Retinal pigment epithelial cell (primary cell): ENCODE data around the gene KCNK4.
A peak's percentile ranks its signal among the peaks of the same experiment; 100 is the strongest.

Source experiments
- DNase-seq: peaks from one replicate; pipeline ENCODE4 v3.0.0-alpha.2; 2010; ENCODE audit warnings: low read depth
- H3K4me3 ChIP-seq: 2 replicates; pipeline ENCODE4 v1.5.1; 2011; ENCODE audit warnings: mild to moderate bottlenecking, low read length, control low read depth, moderate library complexity
- CTCF ChIP-seq: conservative IDR thresholded peaks from 2 replicates; pipeline ENCODE4 v1.5.1; 2011; ENCODE audit warnings: low read depth, low read length, control low read depth, inconsistent platforms

Gene KCNK4

GRCh38 chr11:64289002-64289564 is 2.0 kb upstream of the KCNK4 start:
- TF ChIP-seq CTCF = no peak
- no peak for DNase-seq
- H3K4me3 ChIP-seq = no peak overlapping the region

- no peak overlapping the region for H3K4me3 ChIP-seq
- TF ChIP-seq CTCF = no peak
- no peak for DNase-seq
Measured at GRCh38 chr11:64290352-64291261, 495 bp upstream of the KCNK4 start.

- no peak for TF ChIP-seq CTCF
- DNase-seq = no peak
- peak overlapping the region; percentile 4 for H3K4me3 ChIP-seq
Measured at GRCh38 chr11:64291752-64292459, 804 bp downstream of the KCNK4 start.

- no peak for TF ChIP-seq CTCF
- DNase-seq = no peak
- peak overlapping the region; percentile 4 for H3K4me3 ChIP-seq
Measured at GRCh38 chr11:64292460-64293254, 1.6 kb downstream of the KCNK4 start.

GRCh38 chr11:64294774-64295173 is 3.7 kb downstream of the KCNK4 start:
- DNase-seq = no peak
- no peak for TF ChIP-seq CTCF
- H3K4me3 ChIP-seq = no peak overlapping the region

GRCh38 chr11:64295760-64296159 is 4.7 kb downstream of the KCNK4 start:
- no peak for DNase-seq
- TF ChIP-seq CTCF = no peak
- no peak overlapping the region for H3K4me3 ChIP-seq
